ENCODE measurements around the gene ATP11C. TPM values are rescaled to one million over a fixed set of nuclear protein-coding genes. Genes with fewer than 3 reads are reported as not detected.
A peak's percentile ranks its signal among the peaks of the same experiment; 100 is the strongest.

Gene ATP11C
- total RNA-seq, 4 donors from 2014 or later = 35.6 to 67.9 (median 52.4) TPM

DNA sequence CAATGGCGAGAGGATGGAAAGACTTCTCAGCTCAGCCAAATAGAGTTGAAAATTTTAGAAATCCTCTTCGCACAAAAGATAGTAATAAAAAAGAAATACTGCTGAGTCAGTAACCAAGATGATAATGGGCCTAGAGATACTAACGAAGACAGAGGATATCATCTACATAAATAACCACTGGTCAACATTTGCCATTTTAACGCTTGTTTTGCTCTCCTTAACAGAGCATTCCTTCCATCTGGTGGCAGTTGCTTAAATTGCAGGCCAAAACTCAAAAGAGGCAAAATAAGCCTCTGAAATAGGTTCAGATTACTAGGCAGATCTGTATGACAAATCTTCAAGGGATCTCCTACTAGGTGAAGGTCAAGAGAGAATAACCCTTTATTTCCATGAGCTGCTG, 173.2 kb downstream of the ATP11C start:
- Histone ChIP-seq H3K36me3 (no peaks in the 10 kb centered on the region), H3K4me3 (no peak overlapping the region), H3K27ac (no peak overlapping the region), H3K9me3 (no peaks in the 10 kb centered on the region), H3K4me1 (no peaks in the 10 kb centered on the region), H3K27me3 (no peaks in the 10 kb centered on the region)
- TF ChIP-seq, protein P1, sequence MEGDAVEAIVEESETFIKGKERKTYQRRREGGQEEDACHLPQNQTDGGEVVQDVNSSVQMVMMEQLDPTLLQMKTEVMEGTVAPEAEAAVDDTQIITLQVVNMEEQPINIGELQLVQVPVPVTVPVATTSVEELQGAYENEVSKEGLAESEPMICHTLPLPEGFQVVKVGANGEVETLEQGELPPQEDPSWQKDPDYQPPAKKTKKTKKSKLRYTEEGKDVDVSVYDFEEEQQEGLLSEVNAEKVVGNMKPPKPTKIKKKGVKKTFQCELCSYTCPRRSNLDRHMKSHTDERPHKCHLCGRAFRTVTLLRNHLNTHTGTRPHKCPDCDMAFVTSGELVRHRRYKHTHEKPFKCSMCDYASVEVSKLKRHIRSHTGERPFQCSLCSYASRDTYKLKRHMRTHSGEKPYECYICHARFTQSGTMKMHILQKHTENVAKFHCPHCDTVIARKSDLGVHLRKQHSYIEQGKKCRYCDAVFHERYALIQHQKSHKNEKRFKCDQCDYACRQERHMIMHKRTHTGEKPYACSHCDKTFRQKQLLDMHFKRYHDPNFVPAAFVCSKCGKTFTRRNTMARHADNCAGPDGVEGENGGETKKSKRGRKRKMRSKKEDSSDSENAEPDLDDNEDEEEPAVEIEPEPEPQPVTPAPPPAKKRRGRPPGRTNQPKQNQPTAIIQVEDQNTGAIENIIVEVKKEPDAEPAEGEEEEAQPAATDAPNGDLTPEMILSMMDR (IDR thresholded peaks at IDR 0.05) = peak in 2 of 4 experiments; percentile 3 to 11
- TF ChIP-seq POLR2A (IDR thresholded peaks at IDR 0.05) = no peak
- intact Hi-C loops (cut with DNase I; ENCODE audit: low total_unique reads) = no loop called here
- DNase-seq = no peak

DNA sequence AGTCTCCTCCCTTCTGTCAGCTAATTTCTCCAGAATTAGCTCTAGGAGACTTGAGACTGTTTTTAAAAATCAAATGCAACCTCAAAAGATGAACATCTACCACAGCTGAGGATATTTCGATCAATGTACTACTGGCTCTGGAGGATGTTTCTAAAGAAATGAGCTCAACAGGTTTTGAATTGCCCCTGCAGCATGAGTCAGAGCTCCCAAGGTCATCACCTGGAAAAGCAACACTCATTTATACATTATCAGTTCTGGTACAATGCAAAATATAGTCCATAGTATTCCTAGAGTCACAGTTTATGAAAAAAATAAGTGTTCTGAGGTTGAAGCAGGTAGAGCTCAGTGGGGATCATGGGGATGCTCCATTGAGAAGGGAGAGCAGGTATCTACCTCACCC, 174.0 kb downstream of the ATP11C start:
- intact Hi-C loops (cut with DNase I; ENCODE audit: low total_unique reads) = no loop called here
- no peaks in the 10 kb centered on the region for H3K4me1 ChIP-seq
- H3K9me3 ChIP-seq = no peaks in the 10 kb centered on the region
- no peaks in the 10 kb centered on the region for H3K36me3 ChIP-seq
- no peaks in the 10 kb centered on the region for H3K27me3 ChIP-seq
- no peak overlapping the region for H3K4me3 ChIP-seq
- DNase-seq = no peak
- TF ChIP-seq, protein P1 (IDR thresholded peaks at IDR 0.05) = no peak
- no peak for TF ChIP-seq POLR2A (IDR thresholded peaks at IDR 0.05)
- H3K27ac ChIP-seq = no peak overlapping the region

DNA sequence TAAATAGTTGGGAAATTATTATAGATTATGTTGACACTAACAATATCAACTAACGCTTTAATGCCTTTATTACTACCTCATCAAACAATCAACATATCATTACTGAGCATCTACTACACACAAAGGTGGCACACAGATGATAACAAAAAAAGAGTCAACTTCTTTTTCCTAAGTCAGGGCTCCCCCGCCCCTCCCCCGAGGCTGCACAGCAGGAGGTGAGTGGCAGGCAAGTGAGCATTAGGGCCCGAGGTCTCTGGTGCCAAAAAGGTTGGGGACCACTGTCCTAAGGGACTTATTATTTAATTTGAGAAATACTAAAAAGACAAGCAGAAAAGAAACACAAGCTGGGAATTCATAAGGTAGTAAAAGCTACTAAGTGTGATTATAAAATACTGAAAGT, 174.6 kb downstream of the ATP11C start:
- no peak for TF ChIP-seq POLR2A (IDR thresholded peaks at IDR 0.05)
- TF ChIP-seq, protein P1 (IDR thresholded peaks at IDR 0.05) = no peak
- no peak for DNase-seq
- H3K36me3 ChIP-seq = no peaks in the 10 kb centered on the region
- H3K4me1 ChIP-seq = no peaks in the 10 kb centered on the region
- H3K27ac ChIP-seq = no peak overlapping the region
- no peaks in the 10 kb centered on the region for H3K27me3 ChIP-seq
- intact Hi-C loops (cut with DNase I; ENCODE audit: low total_unique reads) = no loop called here
- no peaks in the 10 kb centered on the region for H3K9me3 ChIP-seq
- H3K4me3 ChIP-seq = no peak overlapping the region

DNA sequence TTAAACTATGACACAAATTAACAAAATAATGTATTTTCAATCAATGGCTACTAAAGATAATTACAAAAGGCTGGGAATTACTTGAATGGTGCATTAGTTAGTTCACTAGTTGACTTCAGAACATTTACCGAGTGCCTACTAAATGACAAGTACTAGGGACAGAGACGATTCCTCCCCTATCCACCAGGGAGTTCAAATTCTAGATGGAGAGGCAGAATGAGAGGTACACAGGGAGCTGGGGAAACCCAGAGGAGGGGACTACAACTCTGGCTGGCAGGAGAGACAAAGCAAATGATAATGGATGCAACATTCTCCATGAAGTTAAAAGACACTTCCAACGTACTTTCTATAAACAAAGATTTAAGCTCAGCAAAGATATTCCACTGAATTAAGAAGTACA, 181.8 kb downstream of the ATP11C start:
- Histone ChIP-seq H3K4me3 (no peak overlapping the region), H3K27me3 (no peaks in the 10 kb centered on the region), H3K4me1 (no peaks in the 10 kb centered on the region), H3K27ac (no peak overlapping the region), H3K9me3 (no peaks in the 10 kb centered on the region), H3K36me3 (no peaks in the 10 kb centered on the region)
- DNase-seq = no peak
- intact Hi-C loops (cut with DNase I; ENCODE audit: low total_unique reads) = no loop called here
- TF ChIP-seq, protein P1 (IDR thresholded peaks at IDR 0.05) = no peak
- no peak for TF ChIP-seq POLR2A (IDR thresholded peaks at IDR 0.05)

DNA sequence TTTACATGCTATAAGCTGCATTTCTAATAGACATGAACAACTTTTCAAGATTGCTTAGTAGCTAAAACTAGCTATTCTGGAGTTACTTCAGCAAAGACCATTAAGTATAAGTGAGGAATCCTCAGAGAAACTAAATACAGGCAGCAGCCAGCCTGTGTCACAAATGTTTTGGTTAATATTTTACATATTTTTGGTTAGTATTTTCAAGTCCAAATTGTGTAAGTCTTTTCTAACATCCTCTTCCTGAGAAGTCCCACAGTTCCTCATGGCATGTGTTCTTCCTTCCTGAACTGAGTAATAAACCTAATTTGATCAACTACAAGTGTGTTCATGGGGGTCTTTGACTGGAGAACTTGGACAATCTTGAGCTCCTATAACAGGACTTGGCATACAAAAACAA, 182.5 kb downstream of the ATP11C start:
- H3K4me1 ChIP-seq = no peaks in the 10 kb centered on the region
- intact Hi-C loops (cut with DNase I; ENCODE audit: low total_unique reads) = no loop called here
- DNase-seq = no peak
- no peaks in the 10 kb centered on the region for H3K36me3 ChIP-seq
- H3K9me3 ChIP-seq = no peaks in the 10 kb centered on the region
- H3K27me3 ChIP-seq = no peaks in the 10 kb centered on the region
- H3K4me3 ChIP-seq = no peak overlapping the region
- no peak overlapping the region for H3K27ac ChIP-seq
- no peak for TF ChIP-seq POLR2A (IDR thresholded peaks at IDR 0.05)
- TF ChIP-seq, protein P1 (IDR thresholded peaks at IDR 0.05) = no peak

Measured in uterus (tissue), 4 donors.